HCT116 (cell line): ENCODE data around the gene EHD4. TPM values are rescaled to one million over a fixed set of nuclear protein-coding genes. Genes with fewer than 3 reads are reported as not detected.

Experiments used
- ATAC-seq: fragments of 200-7000 bp; cut with Tn5 transposase; 2 replicates; pipeline ENCODE4 v1.9.1; 2020; ENCODE audit warnings: mild to moderate bottlenecking, moderate library complexity
- BruUV-seq: library from RNA; stranded (reverse); fragments of 400-500 nt; replicated peaks from 2 replicates; lab custom pipeline; 2021; lab: Mats Ljungman, UMichigan
- CTCF ChIA-PET: fragments of 300-600 bp; sonication (Branson Sonifier 250); formaldehyde crosslinking; loops from one replicate; lab custom pipeline; 2021; ENCODE audit warnings: antibody characterized with exemption; lab: Charles Lee
- POLR2A ChIA-PET: fragments of 300-600, 350-600 bp; sonication (Branson Sonifier 250); formaldehyde crosslinking; loops from one replicate; lab custom pipeline; 2021; ENCODE audit warnings: antibody characterized with exemption; lab: Charles Lee
- RAD21 ChIA-PET, 2 experiments: fragments of 300-600 bp; sonication (Branson Sonifier 250); formaldehyde crosslinking; loops; one replicate each; lab custom pipeline; 2023; ENCODE audit warnings: low total read pairs in 2 of 2; ENCODE audit not compliant: uncharacterized antibody in 2 of 2, unreplicated experiment in 2 of 2, low non-redundant PET in 1 of 2; lab: Charles Lee
- DNase-seq: peaks from one replicate; pipeline ENCODE4 v3.0.0-alpha.2; 2010; ENCODE audit warnings: low read depth, low spot score
- H2AFZ ChIP-seq: fragments of 200-600 bp; shearing (Covaris generic), sonication (generic); 2 replicates; pipeline ENCODE4 v1.6.1; 2017; ENCODE audit warnings: low read depth, mixed run types, mixed read lengths, antibody characterized with exemption, low read length; ENCODE audit not compliant: poor library complexity, severe bottlenecking
- H3K27ac ChIP-seq: 2 replicates; pipeline ENCODE4 v1.5.1; 2012; ENCODE audit warnings: low read depth, low read length
- H3K27me3 ChIP-seq: fragments of 200-600 bp; sonication (generic); 2 replicates; pipeline ENCODE4 v1.6.1; 2016; ENCODE audit warnings: mixed run types, low read length, mixed read lengths; ENCODE audit not compliant: insufficient read depth
- H3K36me3 ChIP-seq, 2 experiments: fragments of 200-500 bp in 1 of 2; fragments of 200-600 bp in 1 of 2; sonication (Bioruptor generic) in 1 of 2; sonication (generic) in 1 of 2; 2 replicates each; pipeline versions ENCODE4 v1.5.1 to v1.6.1; 2014 to 2016; ENCODE audit warnings: low read length in 2 of 2, inconsistent platforms in 1 of 2, mixed read lengths in 1 of 2, mixed run types in 1 of 2; ENCODE audit not compliant: insufficient read depth in 2 of 2, control insufficient read depth in 1 of 2
- H3K4me1 ChIP-seq, 2 experiments: fragments of 200-600 bp in 1 of 2; sonication (generic) in 1 of 2; 2 replicates each; pipeline versions ENCODE4 v1.5.1 to v1.6.1; 2012 to 2017; ENCODE audit warnings: low read length in 2 of 2, inconsistent platforms in 1 of 2, mild to moderate bottlenecking in 1 of 2, mixed read lengths in 1 of 2, mixed run types in 1 of 2, moderate library complexity in 1 of 2; ENCODE audit not compliant: insufficient read depth in 2 of 2, control insufficient read depth in 1 of 2
- H3K4me2 ChIP-seq: fragments of 200-600 bp; sonication (generic); 2 replicates; pipeline ENCODE4 v1.6.1; 2017; ENCODE audit warnings: mixed run types, low read length, mixed read lengths
- H3K4me3 ChIP-seq, 2 experiments: fragments of 200-600 bp in 1 of 2; sonication (generic) in 1 of 2; replicated peaks in 1 of 2; 2 replicates each; pipeline ENCODE4 v1.5.1; 2011 to 2016; ENCODE audit warnings: low read length in 2 of 2, control low read depth in 1 of 2, low read depth in 1 of 2, mild to moderate bottlenecking in 1 of 2, mixed read lengths in 1 of 2, mixed run types in 1 of 2
- H3K79me2 ChIP-seq: fragments of 200-600 bp; sonication (generic); 2 replicates; pipeline ENCODE4 v1.6.1; 2017; ENCODE audit warnings: mild to moderate bottlenecking, mixed run types, low read length, moderate library complexity, mixed read lengths; ENCODE audit not compliant: insufficient read depth
- H3K9ac ChIP-seq: fragments of 200-600 bp; sonication (generic); 2 replicates; pipeline ENCODE4 v1.6.1; 2016; ENCODE audit warnings: low read length, mixed read lengths
- H3K9me2 ChIP-seq: fragments of 200-600 bp; sonication (generic), shearing (Covaris generic); 2 replicates; pipeline ENCODE4 v1.6.1; 2017; ENCODE audit warnings: mixed run types, mild to moderate bottlenecking, moderate library complexity; ENCODE audit not compliant: insufficient read depth
- H3K9me3 ChIP-seq, 2 experiments: fragments of 200-500 bp in 1 of 2; fragments of 200-600 bp in 1 of 2; sonication (Bioruptor generic) in 1 of 2; sonication (generic) in 1 of 2; 2 replicates each; pipeline ENCODE4 v1.6.1; 2014 to 2017; ENCODE audit warnings: low read length in 2 of 2, mixed read lengths in 2 of 2, inconsistent platforms in 1 of 2, low read depth in 1 of 2, mild to moderate bottlenecking in 1 of 2, mixed run types in 1 of 2, moderate library complexity in 1 of 2; ENCODE audit not compliant: control insufficient read depth in 1 of 2, insufficient read depth in 1 of 2
- H4K20me1 ChIP-seq: fragments of 200-600 bp; sonication (generic), shearing (Covaris generic); 2 replicates; pipeline ENCODE4 v1.6.1; 2017; ENCODE audit warnings: mixed run types, mild to moderate bottlenecking, moderate library complexity; ENCODE audit not compliant: insufficient read depth
- CBX3 ChIP-seq: IDR thresholded peaks from 2 replicates; pipeline ENCODE4 v1.6.1; 2012; ENCODE audit warnings: low read depth
- CEBPB ChIP-seq: IDR thresholded peaks from 2 replicates; pipeline ENCODE4 v1.6.1; 2012; ENCODE audit warnings: low read depth
- ELF1 ChIP-seq: IDR thresholded peaks from 2 replicates; pipeline ENCODE4 v1.6.1; 2012; ENCODE audit warnings: low read depth, borderline replicate concordance
- EZH2 ChIP-seq: fragments of 200-600 bp; sonication (generic); IDR thresholded peaks from 2 replicates; pipeline ENCODE4 v1.6.1; 2017; ENCODE audit warnings: antibody characterized with exemption, mixed run types
- EZH2phosphoT487 ChIP-seq: fragments of 200-600 bp; IDR thresholded peaks from 2 replicates; pipeline ENCODE4 v1.6.1; 2018; ENCODE audit warnings: antibody characterized with exemption, borderline replicate concordance
- FOSL1 ChIP-seq: IDR thresholded peaks from 2 replicates; pipeline ENCODE4 v1.6.1; 2012; ENCODE audit warnings: low read depth
- JUND ChIP-seq: IDR thresholded peaks from 2 replicates; pipeline ENCODE4 v1.6.1; 2012
- POLR2A ChIP-seq: IDR thresholded peaks from 2 replicates; pipeline ENCODE4 v1.7.0; 2011; ENCODE audit warnings: borderline replicate concordance; ENCODE audit not compliant: insufficient read depth, insufficient read length; ENCODE audit errors: extremely low read depth
- POLR2AphosphoS5 ChIP-seq: IDR thresholded peaks from 2 replicates; pipeline ENCODE4 v1.6.1; 2011; ENCODE audit warnings: mild to moderate bottlenecking, low read depth, low read length, moderate library complexity
- SP1 ChIP-seq: IDR thresholded peaks from 2 replicates; pipeline ENCODE4 v1.6.1; 2012; ENCODE audit warnings: low read depth
- SRF ChIP-seq: IDR thresholded peaks from 2 replicates; pipeline ENCODE4 v1.6.1; 2012; ENCODE audit warnings: low read depth
- TCF7L2 ChIP-seq: IDR thresholded peaks from 2 replicates; pipeline ENCODE4 v1.7.0; 2011; ENCODE audit warnings: borderline replicate concordance, inconsistent platforms; ENCODE audit not compliant: insufficient read depth, insufficient read length; ENCODE audit errors: extremely low read depth
- YY1 ChIP-seq: IDR thresholded peaks from 2 replicates; pipeline ENCODE4 v1.6.1; 2011; ENCODE audit warnings: low read length, low read depth, moderate library complexity, mild to moderate bottlenecking; ENCODE audit not compliant: insufficient replicate concordance; ENCODE audit errors: extremely low read depth
- ZFX ChIP-seq: fragments of 450-650 bp; IDR thresholded peaks from 2 replicates; pipeline ENCODE4 v1.6.1; 2017
- intact Hi-C: fragments of 100-400 bp; cut with micrococcal nuclease; formaldehyde crosslinking; loops from 2 replicates; pipeline ENCODE4 v1.10.0; 2022
- total RNA-seq: library from RNA; stranded (reverse); gene quantifications from one replicate; pipeline ENCODE4 v1.2.1, GENCODE V29; 2021; ENCODE audit not compliant: unreplicated experiment
- TF ChIP-seq, protein P1 (sequence below): IDR thresholded peaks from 2 replicates; pipeline ENCODE4 v1.6.1; 2012; ENCODE audit warnings: low read depth
- TF ChIP-seq, protein P2 (sequence below): IDR thresholded peaks from 2 replicates; pipeline ENCODE4 v1.6.1; 2011; ENCODE audit warnings: mild to moderate bottlenecking, low read length, moderate library complexity; ENCODE audit not compliant: insufficient replicate concordance; ENCODE audit errors: extremely low read depth

Gene EHD4
- total RNA-seq, 1 experiment from 2014 or later: 28.0 TPM

DNA sequence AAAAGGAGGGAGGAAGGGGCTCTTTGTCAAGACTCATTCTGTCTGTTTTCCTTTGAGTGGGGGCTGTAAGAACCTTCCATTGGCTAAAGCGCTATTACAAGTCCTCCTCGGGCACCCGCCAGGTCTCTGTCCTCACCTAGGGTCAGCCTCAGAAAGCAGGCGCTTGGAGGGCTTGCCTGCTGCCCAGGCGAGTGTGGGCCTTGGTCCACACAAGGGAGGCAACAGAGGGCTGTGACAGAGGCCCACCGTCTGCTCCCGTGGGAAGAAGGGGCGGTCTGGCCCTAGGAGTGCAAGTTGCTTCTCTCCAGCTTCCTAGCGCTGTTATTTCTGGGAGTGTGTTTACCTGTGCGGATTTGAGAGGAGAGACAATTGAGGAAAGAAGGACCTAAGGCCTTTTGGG, 24.0 kb upstream of the EHD4 start:
- Histone ChIP-seq H2AFZ (no peak overlapping the region), H3K27me3 (peaks cover 4% of the 10 kb centered on the region; the same call in 1 of the 2 replicates), H3K36me3 (no peaks in the 10 kb centered on the region), H3K79me2 (no peaks in the 10 kb centered on the region), H3K27ac (no peak overlapping the region), H3K4me3 (no peak overlapping the region), H3K4me2 (no peak overlapping the region), H3K4me1 (no peaks in the 10 kb centered on the region), H3K9me3 (no peaks in the 10 kb centered on the region), H4K20me1 (no peaks in the 10 kb centered on the region), H3K9ac (no peak overlapping the region), H3K9me2 (no peaks in the 10 kb centered on the region)
- ChIA-PET CTCF (no interaction called here), RAD21 (no interaction called here), POLR2A (no interaction called here)
- no TSS peak for BruUV-seq
- ATAC-seq: no peak
- TF ChIP-seq EZH2phosphoT487 (no peak), ELF1 (no peak), ZFX (no peak), CEBPB (no peak), CBX3 (no peak), POLR2A (no peak), SRF (no peak), JUND (no peak)
- TF ChIP-seq, protein P1, sequence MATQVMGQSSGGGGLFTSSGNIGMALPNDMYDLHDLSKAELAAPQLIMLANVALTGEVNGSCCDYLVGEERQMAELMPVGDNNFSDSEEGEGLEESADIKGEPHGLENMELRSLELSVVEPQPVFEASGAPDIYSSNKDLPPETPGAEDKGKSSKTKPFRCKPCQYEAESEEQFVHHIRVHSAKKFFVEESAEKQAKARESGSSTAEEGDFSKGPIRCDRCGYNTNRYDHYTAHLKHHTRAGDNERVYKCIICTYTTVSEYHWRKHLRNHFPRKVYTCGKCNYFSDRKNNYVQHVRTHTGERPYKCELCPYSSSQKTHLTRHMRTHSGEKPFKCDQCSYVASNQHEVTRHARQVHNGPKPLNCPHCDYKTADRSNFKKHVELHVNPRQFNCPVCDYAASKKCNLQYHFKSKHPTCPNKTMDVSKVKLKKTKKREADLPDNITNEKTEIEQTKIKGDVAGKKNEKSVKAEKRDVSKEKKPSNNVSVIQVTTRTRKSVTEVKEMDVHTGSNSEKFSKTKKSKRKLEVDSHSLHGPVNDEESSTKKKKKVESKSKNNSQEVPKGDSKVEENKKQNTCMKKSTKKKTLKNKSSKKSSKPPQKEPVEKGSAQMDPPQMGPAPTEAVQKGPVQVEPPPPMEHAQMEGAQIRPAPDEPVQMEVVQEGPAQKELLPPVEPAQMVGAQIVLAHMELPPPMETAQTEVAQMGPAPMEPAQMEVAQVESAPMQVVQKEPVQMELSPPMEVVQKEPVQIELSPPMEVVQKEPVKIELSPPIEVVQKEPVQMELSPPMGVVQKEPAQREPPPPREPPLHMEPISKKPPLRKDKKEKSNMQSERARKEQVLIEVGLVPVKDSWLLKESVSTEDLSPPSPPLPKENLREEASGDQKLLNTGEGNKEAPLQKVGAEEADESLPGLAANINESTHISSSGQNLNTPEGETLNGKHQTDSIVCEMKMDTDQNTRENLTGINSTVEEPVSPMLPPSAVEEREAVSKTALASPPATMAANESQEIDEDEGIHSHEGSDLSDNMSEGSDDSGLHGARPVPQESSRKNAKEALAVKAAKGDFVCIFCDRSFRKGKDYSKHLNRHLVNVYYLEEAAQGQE: no peak
- intact Hi-C loops: no loop called here
- DNase-seq: no peak

DNA sequence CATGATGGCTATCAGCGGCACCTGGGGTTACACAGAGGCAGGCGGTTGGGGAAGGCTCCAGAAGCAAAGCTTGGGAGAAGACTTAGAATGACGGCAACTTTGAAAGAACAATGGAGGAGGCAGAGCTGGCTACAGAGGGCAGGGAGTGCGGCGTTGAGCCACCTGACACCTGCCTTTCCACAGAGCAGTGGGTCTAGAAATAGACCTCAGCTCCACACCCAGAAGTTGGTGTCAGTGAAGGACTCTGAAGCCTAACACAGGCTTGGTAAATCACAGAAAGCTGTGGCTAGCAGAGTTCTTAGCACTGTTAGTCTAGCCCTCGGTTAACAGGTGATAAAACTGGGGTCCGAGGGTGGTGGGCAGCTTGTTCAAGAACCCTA, 23.1 kb upstream of the EHD4 start:
- Histone ChIP-seq H4K20me1 (no peaks in the 10 kb centered on the region), H3K27ac (no peak overlapping the region), H3K9me2 (no peaks in the 10 kb centered on the region), H3K9ac (no peak overlapping the region), H3K9me3 (no peaks in the 10 kb centered on the region), H3K4me2 (no peak overlapping the region), H3K36me3 (no peaks in the 10 kb centered on the region), H3K79me2 (no peaks in the 10 kb centered on the region), H3K4me1 (no peaks in the 10 kb centered on the region), H3K4me3 (no peak overlapping the region), H2AFZ (no peak overlapping the region), H3K27me3 (0 out of 2 replicates have a peak, but pooled peaks cover 4% of the 10 kb centered on the region)
- no peak for DNase-seq
- intact Hi-C loops: no loop called here
- ChIA-PET POLR2A (no interaction called here), RAD21 (no interaction called here), CTCF (interaction anchor here (1.8 kb wide), 1 partner anchor 62 kb away, joined by 7 read pairs; no protein-coding TSS in a partner anchor)
- BruUV-seq: no TSS peak
- no peak for ATAC-seq
- TF ChIP-seq TCF7L2 (no peak), POLR2AphosphoS5 (no peak), FOSL1 (no peak), SP1 (no peak), SRF (no peak), POLR2A (no peak), EZH2 (no peak), YY1 (no peak)
- TF ChIP-seq, protein P2, sequence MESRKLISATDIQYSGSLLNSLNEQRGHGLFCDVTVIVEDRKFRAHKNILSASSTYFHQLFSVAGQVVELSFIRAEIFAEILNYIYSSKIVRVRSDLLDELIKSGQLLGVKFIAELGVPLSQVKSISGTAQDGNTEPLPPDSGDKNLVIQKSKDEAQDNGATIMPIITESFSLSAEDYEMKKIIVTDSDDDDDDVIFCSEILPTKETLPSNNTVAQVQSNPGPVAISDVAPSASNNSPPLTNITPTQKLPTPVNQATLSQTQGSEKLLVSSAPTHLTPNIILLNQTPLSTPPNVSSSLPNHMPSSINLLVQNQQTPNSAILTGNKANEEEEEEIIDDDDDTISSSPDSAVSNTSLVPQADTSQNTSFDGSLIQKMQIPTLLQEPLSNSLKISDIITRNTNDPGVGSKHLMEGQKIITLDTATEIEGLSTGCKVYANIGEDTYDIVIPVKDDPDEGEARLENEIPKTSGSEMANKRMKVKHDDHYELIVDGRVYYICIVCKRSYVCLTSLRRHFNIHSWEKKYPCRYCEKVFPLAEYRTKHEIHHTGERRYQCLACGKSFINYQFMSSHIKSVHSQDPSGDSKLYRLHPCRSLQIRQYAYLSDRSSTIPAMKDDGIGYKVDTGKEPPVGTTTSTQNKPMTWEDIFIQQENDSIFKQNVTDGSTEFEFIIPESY: no peak
